ENCODE results near the gene PPCDC. TPM values are rescaled to one million over a fixed set of nuclear protein-coding genes. Genes with fewer than 3 reads are reported as not detected.

The PPCDC gene
- polyA plus RNA-seq, 1 experiment, result 5.5 TPM

- no peak for DNase-seq (ENCODE audit: low read depth, low spot score)
- Histone ChIP-seq H3K27ac (ENCODE audit: low read depth, low read length) (no peak overlapping the region), H3K4me3 (ENCODE audit: low read depth, low read length) (no peak overlapping the region), H3K27me3 (ENCODE audit: control insufficient read depth, insufficient read depth, low read length) (peaks cover 21% of the 10 kb centered on the region), H3K9me3 (ENCODE audit: control insufficient read depth, insufficient read depth, low read length) (peaks cover 3% of the 10 kb centered on the region; the same call in 1 of the 2 replicates)
- TF ChIP-seq, protein P1, sequence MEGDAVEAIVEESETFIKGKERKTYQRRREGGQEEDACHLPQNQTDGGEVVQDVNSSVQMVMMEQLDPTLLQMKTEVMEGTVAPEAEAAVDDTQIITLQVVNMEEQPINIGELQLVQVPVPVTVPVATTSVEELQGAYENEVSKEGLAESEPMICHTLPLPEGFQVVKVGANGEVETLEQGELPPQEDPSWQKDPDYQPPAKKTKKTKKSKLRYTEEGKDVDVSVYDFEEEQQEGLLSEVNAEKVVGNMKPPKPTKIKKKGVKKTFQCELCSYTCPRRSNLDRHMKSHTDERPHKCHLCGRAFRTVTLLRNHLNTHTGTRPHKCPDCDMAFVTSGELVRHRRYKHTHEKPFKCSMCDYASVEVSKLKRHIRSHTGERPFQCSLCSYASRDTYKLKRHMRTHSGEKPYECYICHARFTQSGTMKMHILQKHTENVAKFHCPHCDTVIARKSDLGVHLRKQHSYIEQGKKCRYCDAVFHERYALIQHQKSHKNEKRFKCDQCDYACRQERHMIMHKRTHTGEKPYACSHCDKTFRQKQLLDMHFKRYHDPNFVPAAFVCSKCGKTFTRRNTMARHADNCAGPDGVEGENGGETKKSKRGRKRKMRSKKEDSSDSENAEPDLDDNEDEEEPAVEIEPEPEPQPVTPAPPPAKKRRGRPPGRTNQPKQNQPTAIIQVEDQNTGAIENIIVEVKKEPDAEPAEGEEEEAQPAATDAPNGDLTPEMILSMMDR (IDR thresholded peaks at IDR 0.05; ENCODE audit: low read depth, low read length), result no peak
- POLR2A ChIA-PET, result no interaction called here
- CTCF ChIA-PET, result interaction anchor here (1.4 kb wide), 1 partner anchor 47 kb away, joined by 5 read pairs; no protein-coding TSS in a partner anchor
These were observed 26.2 kb upstream of the PPCDC start for GRCh38 chr15:74997141-74997540.

GRCh38 chr15:74997543-74997942 is 25.8 kb upstream of the PPCDC start:
- H3K27ac ChIP-seq (ENCODE audit: low read depth, low read length), result no peak overlapping the region
- H3K9me3 ChIP-seq (ENCODE audit: control insufficient read depth, insufficient read depth, low read length), result peaks cover 3% of the 10 kb centered on the region; the same call in 1 of the 2 replicates
- H3K27me3 ChIP-seq (ENCODE audit: control insufficient read depth, insufficient read depth, low read length), result peaks cover 21% of the 10 kb centered on the region
- ChIA-PET CTCF (no interaction called here), POLR2A (no interaction called here)
- H3K4me3 ChIP-seq (ENCODE audit: low read depth, low read length), result no peak overlapping the region
- no peak for DNase-seq (ENCODE audit: low read depth, low spot score)
- TF ChIP-seq, protein P1 (IDR thresholded peaks at IDR 0.05; ENCODE audit: low read depth, low read length), result no peak

DNA sequence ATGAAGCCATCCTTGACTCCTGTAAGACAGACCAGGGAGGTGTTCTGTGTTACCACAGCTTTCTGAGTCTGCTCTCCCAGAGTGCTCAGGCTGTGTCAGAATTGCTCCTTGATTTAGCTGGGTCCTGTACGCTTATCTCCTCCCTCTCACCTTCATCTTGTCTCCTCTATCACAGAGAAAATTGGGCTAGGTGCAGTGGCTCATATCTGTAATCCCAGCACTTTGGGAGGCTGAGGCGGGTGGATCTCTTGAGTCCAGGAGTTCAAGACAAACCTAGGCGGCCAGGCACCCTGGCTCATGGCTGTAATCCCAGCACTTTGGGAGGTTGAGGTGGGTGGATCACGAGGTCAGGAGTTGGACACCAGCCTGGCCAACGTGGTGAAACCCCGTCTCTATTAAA is 22.1 kb upstream of the PPCDC start:
- Histone ChIP-seq H3K4me3 (ENCODE audit: low read depth, low read length) (no peak overlapping the region), H3K9me3 (ENCODE audit: control insufficient read depth, insufficient read depth, low read length) (peaks cover 3% of the 10 kb centered on the region; the same call in 1 of the 2 replicates), H3K27ac (ENCODE audit: low read depth, low read length) (no peak overlapping the region), H3K27me3 (ENCODE audit: control insufficient read depth, insufficient read depth, low read length) (peaks cover 16% of the 10 kb centered on the region)
- POLR2A ChIA-PET, result no interaction called here
- CTCF ChIA-PET, result no interaction called here
- DNase-seq (ENCODE audit: low read depth, low spot score), result no peak
- TF ChIP-seq, protein P1 (IDR thresholded peaks at IDR 0.05; ENCODE audit: low read depth, low read length), result no peak

- CTCF ChIA-PET, result no interaction called here
- no peak overlapping the region for H3K27ac ChIP-seq (ENCODE audit: low read depth, low read length)
- peaks cover 3% of the 10 kb centered on the region; the same call in 1 of the 2 replicates for H3K9me3 ChIP-seq (ENCODE audit: control insufficient read depth, insufficient read depth, low read length)
- POLR2A ChIA-PET, result interaction anchor here (0.7 kb wide), 1 partner anchor 211 kb away, joined by 10 read pairs; no protein-coding TSS in a partner anchor
- no peak for DNase-seq (ENCODE audit: low read depth, low spot score)
- TF ChIP-seq, protein P1 (IDR thresholded peaks at IDR 0.05; ENCODE audit: low read depth, low read length), result no peak
- H3K4me3 ChIP-seq (ENCODE audit: low read depth, low read length), result no peak overlapping the region
- H3K27me3 ChIP-seq (ENCODE audit: control insufficient read depth, insufficient read depth, low read length), result peaks cover 5% of the 10 kb centered on the region
These were observed 21.0 kb upstream of the PPCDC start for GRCh38 chr15:75002398-75002797.

GRCh38 chr15:75007216-75007615 is 16.2 kb upstream of the PPCDC start:
- Histone ChIP-seq H3K27me3 (ENCODE audit: control insufficient read depth, insufficient read depth, low read length) (peaks cover 8% of the 10 kb centered on the region), H3K27ac (ENCODE audit: low read depth, low read length) (no peak overlapping the region), H3K4me3 (ENCODE audit: low read depth, low read length) (no peak overlapping the region), H3K9me3 (ENCODE audit: control insufficient read depth, insufficient read depth, low read length) (no peaks in the 10 kb centered on the region)
- ChIA-PET CTCF (no interaction called here), POLR2A (no interaction called here)
- TF ChIP-seq, protein P1 (IDR thresholded peaks at IDR 0.05; ENCODE audit: low read depth, low read length), result no peak
- no peak for DNase-seq (ENCODE audit: low read depth, low spot score)

Data from AG04450 (cell line).